ENCODE results near the gene LACTBL1. TPM values are rescaled to one million over a fixed set of nuclear protein-coding genes. Genes with fewer than 3 reads are reported as not detected.

LACTBL1 gene
- total RNA-seq, 4 donors from 2014 or later = not detected

DNA sequence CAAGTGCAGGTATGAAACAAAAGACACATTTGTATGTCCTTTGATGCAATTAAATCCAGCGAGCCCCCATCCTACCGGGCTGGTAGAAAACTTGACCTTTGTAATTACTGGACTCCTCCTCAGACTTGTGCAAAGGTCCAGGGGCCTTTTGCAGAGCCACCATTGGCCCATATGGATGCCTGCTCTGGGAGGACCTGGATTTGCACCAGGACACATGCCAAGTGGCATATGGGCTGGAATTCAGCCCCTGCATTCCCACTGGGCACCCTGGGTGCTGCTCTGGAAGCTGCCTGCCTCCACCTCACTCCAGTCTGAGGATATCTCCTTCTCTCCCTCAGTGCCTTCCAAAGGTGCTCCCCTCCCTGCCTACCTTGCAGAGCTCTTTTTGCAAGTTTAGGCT, 36.0 kb downstream of the LACTBL1 start:
- no peak for DNase-seq
- no peaks in the 10 kb centered on the region for H3K27me3 ChIP-seq
- no peaks in the 10 kb centered on the region for H3K4me1 ChIP-seq
- no peak overlapping the region for H3K27ac ChIP-seq
- H3K36me3 ChIP-seq = no peaks in the 10 kb centered on the region
- H3K4me3 ChIP-seq (replicated peaks in 1 of 3) = no peak overlapping the region
- no peaks in the 10 kb centered on the region for H3K9me3 ChIP-seq
- TF ChIP-seq, protein P1, sequence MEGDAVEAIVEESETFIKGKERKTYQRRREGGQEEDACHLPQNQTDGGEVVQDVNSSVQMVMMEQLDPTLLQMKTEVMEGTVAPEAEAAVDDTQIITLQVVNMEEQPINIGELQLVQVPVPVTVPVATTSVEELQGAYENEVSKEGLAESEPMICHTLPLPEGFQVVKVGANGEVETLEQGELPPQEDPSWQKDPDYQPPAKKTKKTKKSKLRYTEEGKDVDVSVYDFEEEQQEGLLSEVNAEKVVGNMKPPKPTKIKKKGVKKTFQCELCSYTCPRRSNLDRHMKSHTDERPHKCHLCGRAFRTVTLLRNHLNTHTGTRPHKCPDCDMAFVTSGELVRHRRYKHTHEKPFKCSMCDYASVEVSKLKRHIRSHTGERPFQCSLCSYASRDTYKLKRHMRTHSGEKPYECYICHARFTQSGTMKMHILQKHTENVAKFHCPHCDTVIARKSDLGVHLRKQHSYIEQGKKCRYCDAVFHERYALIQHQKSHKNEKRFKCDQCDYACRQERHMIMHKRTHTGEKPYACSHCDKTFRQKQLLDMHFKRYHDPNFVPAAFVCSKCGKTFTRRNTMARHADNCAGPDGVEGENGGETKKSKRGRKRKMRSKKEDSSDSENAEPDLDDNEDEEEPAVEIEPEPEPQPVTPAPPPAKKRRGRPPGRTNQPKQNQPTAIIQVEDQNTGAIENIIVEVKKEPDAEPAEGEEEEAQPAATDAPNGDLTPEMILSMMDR (IDR thresholded peaks at IDR 0.05) = no peak
- no peak for TF ChIP-seq POLR2A (IDR thresholded peaks at IDR 0.05)
- WGBS, 2 donors = 71 to 80% methylated on average over 1 to 2 of the region's 2 CpGs
- intact Hi-C loops (cut with DNase I) = no loop called here

DNA sequence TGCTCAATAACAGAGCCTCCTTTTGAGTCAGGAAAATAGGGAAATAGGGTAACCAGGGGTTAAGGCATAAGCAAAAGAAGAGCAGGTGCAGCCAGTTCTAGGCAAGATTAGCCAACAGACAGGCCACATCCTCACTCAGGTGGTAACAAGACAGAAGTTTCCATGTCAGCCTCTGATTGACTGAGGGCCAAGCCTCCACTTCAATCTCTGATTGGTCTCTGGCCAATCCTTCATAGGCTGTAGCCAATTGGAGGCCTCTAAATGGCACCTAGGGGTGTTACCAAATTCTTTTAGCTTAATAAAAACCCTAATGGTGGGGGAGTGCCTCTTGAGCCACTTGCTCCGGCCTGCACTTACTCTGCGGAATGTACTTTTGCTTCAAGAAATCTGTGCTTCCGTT, 37.2 kb downstream of the LACTBL1 start:
- no peaks in the 10 kb centered on the region for H3K9me3 ChIP-seq
- no peak overlapping the region for H3K4me3 ChIP-seq (replicated peaks in 1 of 3)
- TF ChIP-seq POLR2A (IDR thresholded peaks at IDR 0.05) = no peak
- TF ChIP-seq, protein P1 (IDR thresholded peaks at IDR 0.05) = no peak
- no peaks in the 10 kb centered on the region for H3K36me3 ChIP-seq
- H3K27me3 ChIP-seq = no peaks in the 10 kb centered on the region
- no peak for DNase-seq
- intact Hi-C loops (cut with DNase I) = no loop called here
- no peaks in the 10 kb centered on the region for H3K4me1 ChIP-seq
- WGBS, 2 donors = 94% methylated on average over 3 of the region's 3 CpGs
- no peak overlapping the region for H3K27ac ChIP-seq

DNA sequence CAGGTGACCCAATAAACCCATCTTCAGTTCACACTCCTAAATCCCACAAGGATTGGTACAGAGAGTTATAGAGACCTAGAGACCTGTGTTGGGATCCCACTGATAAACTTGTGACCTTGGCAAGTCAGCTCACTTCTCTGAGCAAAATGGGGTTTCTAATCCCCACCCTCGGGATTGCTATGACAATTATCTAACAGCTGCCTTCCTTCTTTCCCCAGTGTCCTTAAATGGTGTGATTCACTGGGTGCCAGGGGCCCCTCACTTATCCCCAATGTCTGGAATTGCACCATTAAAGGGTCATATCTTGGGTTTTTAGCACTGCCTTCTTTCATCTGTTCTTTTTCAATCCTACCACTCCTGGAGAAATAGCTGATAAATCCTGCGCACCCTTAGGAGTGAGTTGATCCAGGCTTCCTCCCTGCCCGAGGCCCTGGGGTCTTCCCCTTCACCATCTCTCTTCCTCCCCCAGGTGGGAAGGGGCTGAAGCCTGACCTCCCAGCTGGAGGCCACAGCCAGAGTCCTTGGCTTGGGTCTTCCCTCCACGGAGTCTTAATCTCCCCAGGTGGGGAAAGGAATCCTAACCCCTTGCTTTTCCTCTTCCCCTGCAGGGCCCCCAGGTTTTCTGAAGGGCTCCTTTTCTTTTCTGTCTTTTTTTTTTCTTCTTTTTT, 39.7 kb downstream of the LACTBL1 start:
- H3K4me3 ChIP-seq (replicated peaks in 1 of 3) = no peak overlapping the region
- no peaks in the 10 kb centered on the region for H3K27me3 ChIP-seq
- intact Hi-C loops (cut with DNase I) = no loop called here
- no peaks in the 10 kb centered on the region for H3K36me3 ChIP-seq
- no peak overlapping the region for H3K27ac ChIP-seq
- no peaks in the 10 kb centered on the region for H3K9me3 ChIP-seq
- TF ChIP-seq, protein P1 (IDR thresholded peaks at IDR 0.05) = no peak
- no peak for TF ChIP-seq POLR2A (IDR thresholded peaks at IDR 0.05)
- no peak for DNase-seq
- WGBS, 2 donors = 46 to 63% methylated on average over 4 of the region's 4 CpGs
- no peaks in the 10 kb centered on the region for H3K4me1 ChIP-seq

DNA sequence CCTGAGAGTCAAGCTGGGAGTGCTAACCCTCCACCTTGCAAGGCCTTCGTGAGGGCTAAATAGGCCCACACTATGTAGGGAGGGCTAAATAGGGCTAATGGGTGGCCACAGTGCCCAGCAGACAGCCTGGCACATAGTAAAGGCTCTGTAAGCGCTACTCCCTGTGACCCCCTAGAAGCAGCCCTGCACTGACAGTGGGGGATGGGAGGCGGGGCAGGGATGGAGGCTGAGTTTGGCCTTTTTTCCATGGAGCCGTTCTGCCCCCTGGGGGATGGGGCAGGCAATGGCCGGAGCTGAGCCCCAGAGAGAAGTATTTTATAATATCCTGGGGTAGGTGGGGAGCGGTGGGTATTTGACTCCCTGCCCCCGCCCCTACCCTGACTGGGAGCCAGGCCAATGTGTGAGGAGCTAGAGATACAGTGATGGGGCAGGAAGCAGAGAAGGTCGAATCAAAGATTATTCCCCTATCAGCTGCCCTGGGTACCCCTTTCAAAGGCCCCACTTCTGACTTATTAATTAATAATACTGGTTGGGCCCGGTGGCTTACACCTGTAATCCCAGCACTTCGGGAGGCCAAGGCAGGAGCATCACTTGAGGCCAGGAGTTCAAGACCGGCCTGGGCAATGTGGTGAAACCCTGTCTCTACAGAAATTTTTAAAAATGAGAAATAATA, 42.3 kb downstream of the LACTBL1 start:
- Histone ChIP-seq H3K27me3 (no peaks in the 10 kb centered on the region), H3K9me3 (no peaks in the 10 kb centered on the region), H3K4me3 (replicated peaks in 1 of 3) (no peak overlapping the region), H3K27ac (no peak overlapping the region), H3K36me3 (no peaks in the 10 kb centered on the region), H3K4me1 (no peaks in the 10 kb centered on the region)
- WGBS, 2 donors = 53 to 56% methylated on average over 11 of the region's 11 CpGs
- no peak for TF ChIP-seq POLR2A (IDR thresholded peaks at IDR 0.05)
- TF ChIP-seq, protein P1 (IDR thresholded peaks at IDR 0.05) = peak in 4 of 6 experiments; percentile 53 to 62 (median 60)
- intact Hi-C loops (cut with DNase I) = no loop called here
- DNase-seq = peak; percentile 30 to 42

DNA sequence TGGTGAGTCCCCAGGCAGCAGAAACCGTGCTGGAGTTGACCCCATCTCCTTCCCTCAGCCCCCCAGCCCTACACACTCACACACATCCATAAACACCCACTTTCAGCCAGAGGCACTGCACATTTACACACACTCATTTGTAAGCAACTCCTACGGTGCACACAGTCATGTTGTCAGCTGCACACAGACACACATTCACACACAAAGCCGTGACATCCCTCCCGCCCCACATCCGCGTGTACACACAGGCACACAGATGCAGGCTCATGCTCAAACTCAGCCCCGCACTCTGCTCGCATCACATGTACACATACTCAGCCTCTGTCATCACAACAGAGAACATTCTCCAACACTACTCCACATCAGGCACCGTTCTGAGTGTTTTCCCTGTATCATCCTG, 47.6 kb downstream of the LACTBL1 start:
- no peak overlapping the region for H3K4me3 ChIP-seq (replicated peaks in 1 of 3)
- no peaks in the 10 kb centered on the region for H3K27me3 ChIP-seq
- intact Hi-C loops (cut with DNase I) = no loop called here
- no peaks in the 10 kb centered on the region for H3K4me1 ChIP-seq
- WGBS, 2 donors = 76% methylated on average over 9 of the region's 9 CpGs
- no peak for DNase-seq
- TF ChIP-seq, protein P1 (IDR thresholded peaks at IDR 0.05) = no peak
- no peak for TF ChIP-seq POLR2A (IDR thresholded peaks at IDR 0.05)
- H3K9me3 ChIP-seq = no peaks in the 10 kb centered on the region
- H3K27ac ChIP-seq = no peak overlapping the region
- H3K36me3 ChIP-seq = no peaks in the 10 kb centered on the region
